IPS-18c (cell line): ENCODE measurements around the gene CLCF1.
"Not testable (repeated sequence)": the region's sequence is repeated elsewhere in the genome, so short reads cannot be mapped to it uniquely, and the experiment has no call there.

Experiments used
- H3K4me3 ChIP-seq: 2 replicates; pipeline ENCODE4 v1.7.0; 2013; ENCODE audit warnings: low read depth, mild to moderate bottlenecking, low read length, moderate library complexity; ENCODE audit not compliant: insufficient read depth
- H3K9me3 ChIP-seq: one replicate; pipeline ENCODE4 v1.6.1; 2013; ENCODE audit warnings: mild to moderate bottlenecking, low read length, moderate library complexity; ENCODE audit not compliant: control insufficient read depth, insufficient read depth

The CLCF1 gene

DNA sequence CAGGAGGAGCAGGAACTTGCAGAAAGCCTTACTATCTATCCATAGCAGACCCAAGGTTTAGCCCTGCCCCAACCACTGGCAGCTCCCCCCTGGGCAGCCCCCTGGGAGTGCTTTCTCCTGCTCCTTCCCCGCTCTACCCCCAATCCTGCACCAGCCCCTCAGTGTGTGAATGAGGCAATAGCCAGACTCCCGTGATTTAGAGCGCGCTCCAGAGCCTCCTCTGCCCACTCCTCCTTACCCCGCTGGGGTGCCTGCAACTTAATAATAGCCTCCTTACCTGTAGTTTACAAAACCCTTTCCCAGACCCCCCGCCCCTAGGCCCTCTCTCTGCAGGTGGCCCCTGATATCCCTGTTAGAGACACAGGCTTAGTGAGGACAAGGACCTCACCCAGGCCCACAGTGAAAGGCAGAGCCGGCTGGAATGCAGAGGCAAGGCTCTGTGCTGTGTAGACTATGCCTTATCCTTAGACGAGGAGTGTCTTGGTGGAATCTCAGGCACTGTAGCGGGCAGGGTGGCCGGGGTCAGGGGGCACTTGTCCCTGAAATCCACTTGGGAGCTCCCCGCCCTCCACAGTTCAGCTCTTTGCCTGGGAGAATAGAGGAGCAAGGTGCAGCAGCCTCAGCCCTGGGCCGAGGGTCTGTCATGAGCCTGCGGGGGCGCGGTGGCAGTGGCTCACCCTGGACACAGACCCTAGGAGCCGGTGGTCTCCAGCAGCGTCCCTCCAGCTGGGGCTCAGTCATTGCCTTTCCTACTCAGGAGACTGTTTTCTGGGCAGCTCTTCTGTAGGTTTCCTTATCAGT, 37.8 kb upstream of the CLCF1 start:
- no peaks in the 10 kb centered on the region for H3K9me3 ChIP-seq
- H3K4me3 ChIP-seq: no peak overlapping the region

DNA sequence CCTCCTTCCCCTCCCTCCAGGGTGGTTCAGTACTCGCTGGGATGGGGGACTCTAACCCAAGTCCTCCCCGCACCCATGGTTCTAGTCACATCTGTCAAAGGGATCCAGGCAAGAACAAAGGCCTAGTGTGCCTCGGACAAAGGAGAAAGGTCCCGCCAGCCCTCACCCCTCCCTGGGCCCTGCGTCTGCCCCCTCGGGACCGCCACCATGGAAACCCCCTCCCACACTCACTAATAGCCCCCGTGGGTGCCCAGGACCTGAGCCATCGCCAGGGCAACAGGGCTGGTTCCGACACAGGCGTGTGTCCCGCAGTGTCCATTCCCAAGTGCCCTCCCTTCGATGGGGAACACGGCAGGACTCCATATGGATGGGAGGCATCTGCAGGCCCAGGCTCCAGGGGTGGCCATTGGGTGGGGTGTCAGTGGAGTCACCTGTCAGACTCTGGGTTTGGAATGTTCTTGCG, 37.0 kb upstream of the CLCF1 start:
- no peak overlapping the region for H3K4me3 ChIP-seq
- no peaks in the 10 kb centered on the region for H3K9me3 ChIP-seq

DNA sequence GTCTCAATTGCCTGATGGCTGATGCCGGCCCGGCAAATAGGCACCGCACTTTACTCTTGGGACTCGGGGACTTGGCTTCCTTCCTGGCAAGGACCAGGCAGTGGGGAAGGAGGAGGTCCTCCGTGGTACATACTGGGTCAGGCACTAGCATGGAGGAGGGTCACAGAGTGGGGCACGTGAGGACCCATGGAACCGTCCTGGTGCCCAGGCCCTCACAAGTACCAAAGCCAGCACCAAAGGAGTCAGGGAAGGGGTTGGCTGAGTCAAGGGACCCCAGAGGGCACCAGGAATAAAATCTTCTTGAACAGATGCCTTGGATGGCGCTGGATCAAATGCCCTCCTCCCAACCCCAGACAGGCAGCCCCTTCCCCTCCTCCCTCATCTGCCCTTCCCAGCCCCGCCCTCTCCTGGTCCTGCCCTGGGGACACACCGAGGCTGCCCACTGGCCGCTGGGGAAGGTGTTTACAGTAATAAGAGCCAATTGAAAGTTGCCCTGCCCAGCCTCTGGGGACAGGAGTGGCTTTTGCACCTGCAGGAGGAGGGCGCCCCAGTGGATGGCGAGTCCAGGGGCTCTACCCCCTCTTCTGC, 36.5 kb upstream of the CLCF1 start:
- H3K9me3 ChIP-seq: no peaks in the 10 kb centered on the region
- H3K4me3 ChIP-seq: no peak overlapping the region

DNA sequence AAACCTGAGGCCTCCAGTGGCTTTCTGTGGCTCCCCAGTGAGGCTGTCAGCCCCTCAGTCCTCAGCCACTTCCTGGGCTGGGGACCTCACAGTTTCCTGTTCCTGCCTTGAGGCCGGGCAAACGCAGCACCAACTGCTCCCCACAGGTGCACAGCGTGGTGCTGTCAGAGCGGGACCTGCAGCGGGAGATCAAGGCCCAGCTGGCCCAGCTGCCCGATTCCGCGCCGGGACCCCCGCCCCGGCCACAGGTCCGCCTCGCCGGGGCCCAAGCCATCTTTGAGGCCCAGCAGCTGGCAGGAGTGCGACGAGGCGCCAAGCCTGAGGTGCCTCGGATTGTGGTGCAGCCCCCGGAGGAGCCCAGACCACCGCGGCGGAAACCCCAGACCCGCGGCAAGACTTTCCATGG, 35.9 kb upstream of the CLCF1 start:
- H3K4me3 ChIP-seq: no peak overlapping the region
- H3K9me3 ChIP-seq: no peaks in the 10 kb centered on the region

DNA sequence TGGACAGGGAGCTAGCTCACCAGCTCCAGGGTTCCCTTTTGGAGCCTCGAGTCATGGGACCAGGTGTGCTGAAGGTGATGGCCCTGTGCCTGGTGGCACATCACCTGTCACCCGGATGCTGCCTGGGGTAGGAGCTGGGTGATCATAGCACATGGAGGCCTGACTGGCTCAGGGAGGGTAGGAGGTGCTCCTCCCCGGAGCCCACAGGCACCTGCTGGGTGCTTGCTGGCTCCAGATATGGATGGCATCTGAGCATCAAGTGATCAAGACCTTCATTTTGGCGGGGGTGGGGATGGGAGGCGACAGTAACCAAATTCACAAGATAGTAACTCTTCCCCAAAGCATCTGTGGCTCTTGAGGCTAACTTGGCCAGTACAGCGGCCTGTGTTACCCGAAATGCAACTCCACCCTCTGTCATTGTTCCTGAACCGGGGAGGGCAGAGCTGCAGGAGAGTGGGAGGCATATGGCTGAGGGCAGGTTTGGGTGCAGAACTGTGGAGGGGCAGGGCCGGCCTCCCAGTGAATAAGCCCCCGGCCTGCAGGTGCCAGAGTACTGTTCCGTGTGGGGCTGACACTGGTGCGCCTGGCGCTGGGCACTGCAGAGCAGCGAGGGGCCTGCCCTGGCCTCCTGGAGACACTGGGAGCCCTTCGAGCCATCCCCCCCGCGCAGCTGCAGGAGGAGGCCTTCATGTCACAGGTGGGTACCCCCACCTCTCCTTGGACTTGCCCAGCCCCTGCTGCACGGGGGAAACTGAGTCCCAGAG, 35.2 kb upstream of the CLCF1 start:
- no peaks in the 10 kb centered on the region for H3K9me3 ChIP-seq
- H3K4me3 ChIP-seq: no peak overlapping the region

DNA sequence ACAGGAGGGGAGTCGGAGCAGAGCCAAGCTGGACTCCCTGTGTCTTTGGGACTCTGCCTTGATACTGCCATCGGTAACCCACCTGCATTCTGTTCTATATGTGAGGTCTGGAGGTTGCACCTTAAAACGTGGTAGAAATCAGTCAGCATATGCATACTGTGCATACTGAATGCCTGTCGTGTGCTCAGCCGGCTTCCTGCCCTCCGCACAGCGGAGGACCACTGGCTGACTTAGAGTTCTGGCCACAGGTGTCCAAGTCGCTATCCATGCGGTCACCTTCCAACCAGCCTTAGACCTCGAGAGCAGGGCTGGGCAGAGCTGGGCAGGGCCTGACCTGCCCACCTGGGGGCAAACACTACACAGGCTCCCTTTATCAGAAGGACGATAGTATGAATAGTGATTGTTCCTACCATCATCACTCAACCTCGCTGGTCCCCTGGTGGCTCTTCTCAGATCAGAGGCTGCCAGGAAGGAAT, 34.3 kb upstream of the CLCF1 start:
- no peaks in the 10 kb centered on the region for H3K9me3 ChIP-seq
- no peak overlapping the region for H3K4me3 ChIP-seq

DNA sequence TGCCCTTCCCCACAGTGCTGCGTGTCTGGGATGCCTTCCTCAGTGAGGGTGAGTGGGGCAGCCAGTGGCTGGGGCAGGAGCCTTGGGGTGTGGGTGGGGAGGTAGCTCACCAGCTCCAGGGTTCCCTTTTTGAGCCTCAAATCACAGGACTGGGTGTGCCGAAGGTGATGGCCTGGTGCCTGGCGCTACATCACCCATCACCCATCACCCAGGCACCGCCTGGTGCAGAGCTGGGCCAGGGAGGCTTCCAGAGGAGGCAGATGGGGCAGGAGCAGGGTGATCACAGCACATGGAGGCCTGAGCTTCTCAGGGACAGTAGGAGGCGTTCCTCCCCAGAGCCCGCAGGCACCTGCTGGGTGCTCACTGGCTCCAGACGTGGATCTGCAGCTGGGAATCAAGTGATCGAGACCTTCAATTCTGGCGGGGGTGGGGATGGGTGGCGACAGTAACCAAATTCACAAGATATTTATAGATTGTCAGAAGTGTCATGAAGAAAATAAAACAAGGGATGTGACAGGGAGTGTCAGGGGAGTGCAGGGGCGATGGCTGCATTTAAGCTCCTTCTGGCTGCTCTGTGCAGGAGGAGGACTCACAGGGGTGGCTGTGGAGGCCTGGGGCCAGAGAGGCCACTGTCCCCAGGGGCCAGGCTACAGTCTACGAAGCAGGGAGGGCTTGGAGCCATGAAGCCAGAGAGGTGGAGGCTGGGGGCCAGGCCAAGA, 33.7 kb upstream of the CLCF1 start:
- Histone ChIP-seq H3K4me3 (no peak overlapping the region), H3K9me3 (no peaks in the 10 kb centered on the region)

DNA sequence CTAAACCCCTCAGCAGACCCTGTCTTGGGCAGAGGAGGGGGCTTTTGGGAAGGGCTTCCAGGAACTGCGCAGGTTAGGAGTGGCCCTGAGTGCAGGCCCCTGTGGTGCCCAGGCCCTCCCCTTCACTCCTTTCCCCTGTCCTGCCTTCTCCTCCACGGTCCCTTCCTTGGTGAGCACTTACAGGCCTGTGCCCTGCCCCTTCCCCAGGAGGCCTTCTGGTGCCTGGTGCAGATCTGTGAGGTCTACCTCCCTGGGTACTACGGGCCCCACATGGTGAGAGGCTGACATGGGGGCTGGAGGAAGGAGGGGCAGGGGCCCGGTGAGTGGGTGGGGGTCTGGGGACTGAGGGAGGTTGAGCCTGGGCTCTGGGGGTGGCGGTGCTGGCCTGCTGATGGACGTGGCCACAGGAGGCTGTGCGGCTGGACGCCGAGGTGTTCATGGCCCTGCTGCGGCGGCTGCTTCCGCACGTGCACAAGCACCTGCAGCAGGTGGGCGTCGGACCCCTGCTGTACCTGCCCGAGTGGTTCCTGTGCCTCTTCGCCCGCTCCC, 33.1 kb upstream of the CLCF1 start:
- no peak overlapping the region for H3K4me3 ChIP-seq
- H3K9me3 ChIP-seq: no peaks in the 10 kb centered on the region

DNA sequence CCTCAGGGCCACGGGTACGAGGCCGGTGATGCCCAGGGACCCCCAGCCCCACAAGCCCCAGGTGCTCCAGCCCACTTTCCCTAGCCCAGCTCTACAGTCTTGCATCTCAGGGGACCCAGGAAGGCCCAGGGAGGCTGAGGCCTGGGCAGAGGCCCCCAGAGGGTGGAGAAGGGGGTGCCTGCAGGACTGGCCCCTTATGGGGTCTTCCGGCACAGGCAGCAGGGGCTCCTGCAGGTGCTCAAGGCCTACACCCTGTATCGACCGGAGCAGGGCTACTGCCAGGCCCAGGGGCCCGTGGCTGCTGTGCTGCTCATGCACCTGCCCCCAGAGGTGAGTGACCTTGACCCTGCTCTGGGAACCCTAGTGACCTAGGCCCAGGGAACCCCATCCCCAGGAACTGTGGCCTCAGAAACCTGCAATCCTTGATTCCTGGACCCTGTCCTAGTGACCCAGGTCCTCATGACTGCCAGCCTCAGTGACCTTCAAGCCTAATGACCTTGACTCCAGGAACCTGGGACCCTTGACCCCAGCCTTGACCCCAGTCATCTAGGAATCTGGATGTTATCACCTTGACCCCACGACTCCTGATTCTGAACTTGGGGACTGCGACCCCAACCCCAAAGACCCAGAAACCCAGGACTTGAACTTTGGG, 32.4 kb upstream of the CLCF1 start:
- Histone ChIP-seq H3K4me3 (no peak overlapping the region), H3K9me3 (no peaks in the 10 kb centered on the region)

DNA sequence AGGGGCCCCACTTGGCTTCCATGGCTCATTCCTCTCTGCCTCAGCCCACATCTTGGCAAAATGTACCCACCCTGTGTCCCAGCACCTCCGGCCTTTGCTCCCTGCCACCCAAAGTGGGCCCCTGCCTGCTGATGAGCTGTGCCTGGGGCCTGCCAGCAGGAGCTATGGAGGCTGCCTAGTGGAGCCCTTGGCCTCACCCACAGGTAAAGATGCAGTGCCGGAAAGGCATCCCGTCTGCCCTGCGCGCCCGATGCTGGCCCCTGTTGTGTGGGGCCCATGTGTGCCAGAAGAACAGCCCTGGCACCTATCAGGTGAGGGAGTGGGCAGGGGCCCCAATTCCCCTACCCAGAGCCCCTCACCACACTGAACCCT, 31.8 kb upstream of the CLCF1 start:
- no peaks in the 10 kb centered on the region for H3K9me3 ChIP-seq
- H3K4me3 ChIP-seq: no peak overlapping the region

DNA sequence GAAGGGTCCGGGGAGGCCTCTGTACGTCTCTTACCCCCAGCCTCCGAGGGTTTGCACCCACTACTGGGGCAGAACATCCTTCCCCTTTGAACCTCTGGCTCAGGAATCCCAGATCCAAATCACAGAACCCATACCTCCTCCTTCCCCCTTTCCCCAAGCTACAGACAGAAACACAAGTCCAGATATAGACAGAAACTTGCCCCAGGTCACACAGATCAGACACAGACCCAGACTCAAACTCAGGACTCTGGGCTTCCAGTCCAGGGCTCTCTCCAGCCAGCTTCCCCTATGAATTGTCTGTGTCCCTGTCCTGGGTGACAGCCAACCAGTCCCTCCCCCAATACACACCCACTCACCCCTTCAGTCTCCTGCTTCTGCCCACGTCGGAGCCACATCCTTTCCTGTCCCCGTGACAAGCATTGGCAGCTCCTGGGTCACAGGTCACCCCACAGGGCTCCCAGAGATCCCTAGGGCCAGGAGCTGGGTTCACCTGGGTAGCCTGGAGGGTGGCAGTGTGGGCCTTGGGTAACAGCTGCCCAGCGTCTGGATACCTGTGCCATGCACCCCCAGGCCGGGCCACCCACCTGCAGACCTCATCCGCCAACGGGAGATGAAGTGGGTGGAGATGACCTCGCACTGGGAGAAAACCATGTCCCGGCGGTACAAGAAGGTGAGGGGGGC, 31.3 kb upstream of the CLCF1 start:
- no peaks in the 10 kb centered on the region for H3K9me3 ChIP-seq
- H3K4me3 ChIP-seq: no peak overlapping the region

DNA sequence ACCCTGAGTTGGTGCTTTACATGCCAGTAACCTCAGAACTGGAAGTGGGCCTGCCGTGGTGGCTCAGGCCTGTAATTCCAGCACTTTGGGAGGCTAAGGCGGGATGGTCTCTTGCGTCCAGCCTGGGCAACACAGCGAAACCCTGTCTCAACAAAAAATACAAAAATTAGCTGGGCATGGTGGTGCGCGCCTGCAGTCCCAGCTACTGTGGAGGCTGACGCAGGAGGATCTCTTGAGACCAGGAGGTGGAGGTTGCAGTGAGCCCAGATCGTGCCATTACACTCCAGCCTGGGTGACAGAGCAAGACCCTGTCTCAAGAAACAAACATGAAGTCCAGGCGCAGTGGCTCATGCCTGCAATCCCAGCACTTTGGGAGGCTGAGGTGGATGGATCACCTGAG, 29.7 kb upstream of the CLCF1 start:
- H3K4me3 ChIP-seq, H3K9me3 ChIP-seq: not testable (repeated sequence)

DNA sequence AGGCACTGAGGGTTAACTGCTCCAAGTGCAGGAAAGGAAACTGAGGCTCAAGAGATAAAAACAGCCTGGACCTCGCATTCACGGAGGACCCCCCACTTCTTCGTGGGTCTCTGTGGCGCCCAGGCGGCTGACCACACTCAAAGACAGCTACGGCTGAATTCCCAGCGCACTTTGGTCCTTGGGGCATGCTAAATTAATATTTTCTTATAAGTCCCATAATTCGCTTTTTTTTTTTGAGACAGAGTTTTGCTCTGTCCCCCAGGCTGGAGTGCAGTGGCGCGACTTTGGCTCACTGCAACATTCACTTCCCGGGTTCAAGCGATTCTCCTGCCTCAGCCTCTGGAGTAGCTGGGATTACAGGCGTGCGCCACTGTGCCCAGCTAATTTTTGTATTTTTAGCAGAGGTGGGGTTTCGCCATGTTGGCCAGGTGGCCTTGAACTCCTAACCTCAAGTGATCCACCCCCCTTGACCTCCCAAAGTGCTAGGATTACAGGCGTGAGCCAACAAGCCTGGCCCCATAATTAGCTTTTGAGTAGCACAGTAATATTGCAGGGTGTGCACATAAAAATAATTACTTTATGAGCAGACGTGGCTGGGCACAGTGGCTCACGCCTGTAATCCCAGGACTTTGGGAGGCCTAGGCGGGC, 28.9 kb upstream of the CLCF1 start:
- H3K4me3 ChIP-seq, H3K9me3 ChIP-seq: not testable (repeated sequence)

DNA sequence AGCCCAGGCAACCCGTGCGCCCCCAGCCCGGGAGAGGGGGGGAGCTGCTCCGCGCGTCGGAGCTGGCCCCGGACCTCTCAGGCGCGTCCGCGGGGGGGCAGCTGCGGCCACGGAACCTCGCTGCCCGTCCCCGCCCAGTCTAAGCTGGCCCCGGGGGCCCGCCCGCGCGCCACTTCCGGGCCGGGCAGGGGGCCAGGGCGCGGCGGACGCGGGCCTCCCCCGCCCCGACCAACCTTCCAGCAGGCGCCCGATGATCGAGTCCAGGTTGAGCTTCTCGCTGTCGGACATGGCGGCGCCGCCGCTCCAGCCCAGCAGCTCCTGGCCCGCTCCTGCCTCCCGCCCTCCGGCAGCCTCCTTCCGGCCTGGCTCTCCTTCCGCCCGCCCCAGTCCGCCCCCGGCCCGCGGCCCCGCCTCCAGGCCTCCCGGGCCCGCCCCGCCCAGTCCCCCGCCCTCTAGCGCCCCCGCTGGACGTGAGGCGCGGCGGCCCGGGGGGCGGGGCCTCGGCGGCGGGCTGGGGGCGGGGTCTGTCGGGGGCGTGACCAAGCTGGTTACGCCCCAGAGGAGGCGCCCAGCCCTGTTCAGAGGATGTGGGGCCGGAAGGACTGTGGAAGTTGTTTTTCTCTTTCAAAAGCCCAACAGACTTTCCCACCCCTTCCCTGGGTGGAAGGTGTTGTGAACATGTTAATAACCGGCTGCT, 28.2 kb upstream of the CLCF1 start, which contains the start of gene PPP1CA:
Gene PPP1CA, minus strand, starts transcription at position 364 of the 697 bp plus-strand sequence. Its CDS starts 76 bp downstream, at position 288.
- H3K9me3 ChIP-seq: no peaks in the 10 kb centered on the region

DNA sequence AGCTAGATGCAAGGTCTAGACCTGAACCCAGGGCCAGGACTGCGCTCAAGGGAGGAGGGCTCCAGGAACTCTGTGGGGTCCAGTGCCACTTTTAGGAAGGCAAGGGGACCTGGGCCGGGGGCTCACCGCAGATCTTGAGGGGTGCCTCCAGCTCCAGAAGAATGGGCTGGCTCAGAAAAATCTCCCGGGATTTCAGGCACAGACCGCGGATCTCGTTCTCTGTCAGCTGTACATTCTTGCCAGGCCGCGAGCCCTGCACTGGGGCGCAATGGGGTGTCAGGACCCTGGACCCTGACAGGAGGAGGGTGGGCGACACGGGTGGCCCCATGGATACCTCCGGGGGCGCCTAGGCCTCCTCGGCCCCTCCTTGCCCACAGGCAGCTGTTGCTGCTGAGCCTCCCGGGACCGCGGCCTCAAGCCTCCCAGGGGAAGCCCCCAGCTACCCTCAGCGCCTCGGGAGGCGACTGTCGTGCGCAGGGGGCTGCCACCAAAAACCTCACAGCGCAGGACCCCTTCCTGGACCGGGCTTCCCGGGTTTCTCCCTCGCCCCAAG, 27.6 kb upstream of the CLCF1 start:
- no peaks in the 10 kb centered on the region for H3K9me3 ChIP-seq
- H3K4me3 ChIP-seq: peak overlapping the region; percentile 89

More for the DNA sequence above, 28.2 kb upstream of the CLCF1 start, which contains the start of gene PPP1CA:
- peak within 1 kb of the TSS; percentile 89 for H3K4me3 ChIP-seq
